Measurements from ENCODE around the gene CEMIP. TPM values are rescaled to one million over a fixed set of nuclear protein-coding genes. Genes with fewer than 3 reads are reported as not detected.
"Not testable (repeated sequence)": the region's sequence is repeated elsewhere in the genome, so short reads cannot be mapped to it uniquely, and the experiment has no call there.

The CEMIP gene
- total and polyA plus RNA-seq, 2 experiments from 2014 or later: 2.3 to 4.4 TPM

GRCh38 chr15:80760960-80761359 is 18.2 kb upstream of the CEMIP start:
- DNase-seq (ENCODE audit: low spot score): no peak
- H3K9me3 ChIP-seq (ENCODE audit: low read depth): no peaks in the 10 kb centered on the region
- H3K4me3 ChIP-seq: no peak overlapping the region
- no peaks in the 10 kb centered on the region for H4K20me1 ChIP-seq (ENCODE audit: insufficient read depth, poor library complexity, severe bottlenecking)
- no peak overlapping the region for H3K27ac ChIP-seq
- TF ChIP-seq, protein P1, sequence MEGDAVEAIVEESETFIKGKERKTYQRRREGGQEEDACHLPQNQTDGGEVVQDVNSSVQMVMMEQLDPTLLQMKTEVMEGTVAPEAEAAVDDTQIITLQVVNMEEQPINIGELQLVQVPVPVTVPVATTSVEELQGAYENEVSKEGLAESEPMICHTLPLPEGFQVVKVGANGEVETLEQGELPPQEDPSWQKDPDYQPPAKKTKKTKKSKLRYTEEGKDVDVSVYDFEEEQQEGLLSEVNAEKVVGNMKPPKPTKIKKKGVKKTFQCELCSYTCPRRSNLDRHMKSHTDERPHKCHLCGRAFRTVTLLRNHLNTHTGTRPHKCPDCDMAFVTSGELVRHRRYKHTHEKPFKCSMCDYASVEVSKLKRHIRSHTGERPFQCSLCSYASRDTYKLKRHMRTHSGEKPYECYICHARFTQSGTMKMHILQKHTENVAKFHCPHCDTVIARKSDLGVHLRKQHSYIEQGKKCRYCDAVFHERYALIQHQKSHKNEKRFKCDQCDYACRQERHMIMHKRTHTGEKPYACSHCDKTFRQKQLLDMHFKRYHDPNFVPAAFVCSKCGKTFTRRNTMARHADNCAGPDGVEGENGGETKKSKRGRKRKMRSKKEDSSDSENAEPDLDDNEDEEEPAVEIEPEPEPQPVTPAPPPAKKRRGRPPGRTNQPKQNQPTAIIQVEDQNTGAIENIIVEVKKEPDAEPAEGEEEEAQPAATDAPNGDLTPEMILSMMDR (IDR thresholded peaks at IDR 0.05; ENCODE audit: poor library complexity): no peak
- TF ChIP-seq EZH2 (IDR thresholded peaks at IDR 0.05; ENCODE audit: borderline replicate concordance) (no peak), EZH2phosphoT487 (IDR thresholded peaks at IDR 0.05; ENCODE audit: low read depth, severe bottlenecking, unreplicated experiment) (no peak)
- no peaks in the 10 kb centered on the region for H3K36me3 ChIP-seq (replicated peaks; ENCODE audit: insufficient read depth, low read depth)
- H3K4me2 ChIP-seq: no peak overlapping the region
- H2AFZ ChIP-seq: no peak overlapping the region
- no peaks in the 10 kb centered on the region for H3K79me2 ChIP-seq
- H3K27me3 ChIP-seq: no peaks in the 10 kb centered on the region
- H3K4me1 ChIP-seq (ENCODE audit: insufficient read depth): no peaks in the 10 kb centered on the region
- WGBS (ENCODE audit: low lambda C conversion rate, missing lambda C conversion rate): 58% methylated on average over 4 of the region's 4 CpGs
- H3K9me2 ChIP-seq (replicated peaks; ENCODE audit: insufficient read depth): no peaks in the 10 kb centered on the region

- WGBS (ENCODE audit: low lambda C conversion rate, missing lambda C conversion rate): 93% methylated on average over 6 of the region's 6 CpGs
- H3K27ac ChIP-seq: no peak overlapping the region
- no peaks in the 10 kb centered on the region for H3K9me2 ChIP-seq (replicated peaks; ENCODE audit: insufficient read depth)
- H4K20me1 ChIP-seq (ENCODE audit: insufficient read depth, poor library complexity, severe bottlenecking): no peaks in the 10 kb centered on the region
- DNase-seq (ENCODE audit: low spot score): no peak
- H3K79me2 ChIP-seq: no peaks in the 10 kb centered on the region
- no peaks in the 10 kb centered on the region for H3K27me3 ChIP-seq
- no peaks in the 10 kb centered on the region for H3K4me1 ChIP-seq (ENCODE audit: insufficient read depth)
- no peak overlapping the region for H3K4me3 ChIP-seq
- no peak overlapping the region for H2AFZ ChIP-seq
- H3K4me2 ChIP-seq: no peak overlapping the region
- no peaks in the 10 kb centered on the region for H3K9me3 ChIP-seq (ENCODE audit: low read depth)
- H3K36me3 ChIP-seq (replicated peaks; ENCODE audit: insufficient read depth, low read depth): no peaks in the 10 kb centered on the region
- TF ChIP-seq, protein P1 (IDR thresholded peaks at IDR 0.05; ENCODE audit: poor library complexity): no peak
- TF ChIP-seq EZH2 (IDR thresholded peaks at IDR 0.05; ENCODE audit: borderline replicate concordance) (no peak), EZH2phosphoT487 (IDR thresholded peaks at IDR 0.05; ENCODE audit: low read depth, severe bottlenecking, unreplicated experiment) (no peak)
Observed at GRCh38 chr15:80761754-80762153, 17.4 kb upstream of the CEMIP start.

GRCh38 chr15:80763235-80763634 is 15.9 kb upstream of the CEMIP start:
- not testable (repeated sequence) for H3K4me3 ChIP-seq; H3K27me3 ChIP-seq; H3K9me2 ChIP-seq (replicated peaks; ENCODE audit: insufficient read depth); H3K9me3 ChIP-seq (ENCODE audit: low read depth); H3K4me1 ChIP-seq (ENCODE audit: insufficient read depth); H2AFZ ChIP-seq; H3K36me3 ChIP-seq (replicated peaks; ENCODE audit: insufficient read depth, low read depth); H3K27ac ChIP-seq; DNase-seq (ENCODE audit: low spot score); H3K79me2 ChIP-seq; H4K20me1 ChIP-seq (ENCODE audit: insufficient read depth, poor library complexity, severe bottlenecking); H3K4me2 ChIP-seq
- WGBS (ENCODE audit: low lambda C conversion rate, missing lambda C conversion rate): 95% methylated on average over 3 of the region's 3 CpGs

- H3K4me2 ChIP-seq: no peak overlapping the region
- no peaks in the 10 kb centered on the region for H3K27me3 ChIP-seq
- no peaks in the 10 kb centered on the region for H4K20me1 ChIP-seq (ENCODE audit: insufficient read depth, poor library complexity, severe bottlenecking)
- no peak overlapping the region for H3K4me3 ChIP-seq
- TF ChIP-seq EZH2 (IDR thresholded peaks at IDR 0.05; ENCODE audit: borderline replicate concordance) (no peak), EZH2phosphoT487 (IDR thresholded peaks at IDR 0.05; ENCODE audit: low read depth, severe bottlenecking, unreplicated experiment) (no peak)
- TF ChIP-seq, protein P1 (IDR thresholded peaks at IDR 0.05; ENCODE audit: poor library complexity): no peak
- no peaks in the 10 kb centered on the region for H3K79me2 ChIP-seq
- H3K27ac ChIP-seq: no peak overlapping the region
- H3K9me3 ChIP-seq (ENCODE audit: low read depth): no peaks in the 10 kb centered on the region
- no peak overlapping the region for H2AFZ ChIP-seq
- 79% methylated on average over 3 of the region's 3 CpGs for WGBS (ENCODE audit: low lambda C conversion rate, missing lambda C conversion rate)
- DNase-seq (ENCODE audit: low spot score): no peak
- H3K4me1 ChIP-seq (ENCODE audit: insufficient read depth): no peaks in the 10 kb centered on the region
- no peaks in the 10 kb centered on the region for H3K36me3 ChIP-seq (replicated peaks; ENCODE audit: insufficient read depth, low read depth)
- H3K9me2 ChIP-seq (replicated peaks; ENCODE audit: insufficient read depth): no peaks in the 10 kb centered on the region
Observed at GRCh38 chr15:80764535-80764934, 14.6 kb upstream of the CEMIP start.
